VCaP (cell line): ENCODE data around the gene PTPRN2.

ENCODE experiments used
- H3K27ac ChIP-seq: fragments of 450-650 bp; 2 replicates; pipeline ENCODE4 v1.5.1; 2017
- CTCF ChIP-seq: fragments of 450-650 bp; conservative IDR thresholded peaks from 2 replicates; pipeline ENCODE4 v1.5.1; 2017; ENCODE audit warnings: mild to moderate bottlenecking, moderate library complexity

The PTPRN2 gene

GRCh38 chr7:158324397-158325360 is 262.9 kb downstream of the PTPRN2 start:
- H3K27ac ChIP-seq: peak overlapping the region; percentile 72; the same call in 1 of the 2 replicates
- no peak for TF ChIP-seq CTCF

GRCh38 chr7:158323741-158324396 is 263.8 kb downstream of the PTPRN2 start:
- H3K27ac ChIP-seq: no peak overlapping the region
- TF ChIP-seq CTCF: no peak

DNA sequence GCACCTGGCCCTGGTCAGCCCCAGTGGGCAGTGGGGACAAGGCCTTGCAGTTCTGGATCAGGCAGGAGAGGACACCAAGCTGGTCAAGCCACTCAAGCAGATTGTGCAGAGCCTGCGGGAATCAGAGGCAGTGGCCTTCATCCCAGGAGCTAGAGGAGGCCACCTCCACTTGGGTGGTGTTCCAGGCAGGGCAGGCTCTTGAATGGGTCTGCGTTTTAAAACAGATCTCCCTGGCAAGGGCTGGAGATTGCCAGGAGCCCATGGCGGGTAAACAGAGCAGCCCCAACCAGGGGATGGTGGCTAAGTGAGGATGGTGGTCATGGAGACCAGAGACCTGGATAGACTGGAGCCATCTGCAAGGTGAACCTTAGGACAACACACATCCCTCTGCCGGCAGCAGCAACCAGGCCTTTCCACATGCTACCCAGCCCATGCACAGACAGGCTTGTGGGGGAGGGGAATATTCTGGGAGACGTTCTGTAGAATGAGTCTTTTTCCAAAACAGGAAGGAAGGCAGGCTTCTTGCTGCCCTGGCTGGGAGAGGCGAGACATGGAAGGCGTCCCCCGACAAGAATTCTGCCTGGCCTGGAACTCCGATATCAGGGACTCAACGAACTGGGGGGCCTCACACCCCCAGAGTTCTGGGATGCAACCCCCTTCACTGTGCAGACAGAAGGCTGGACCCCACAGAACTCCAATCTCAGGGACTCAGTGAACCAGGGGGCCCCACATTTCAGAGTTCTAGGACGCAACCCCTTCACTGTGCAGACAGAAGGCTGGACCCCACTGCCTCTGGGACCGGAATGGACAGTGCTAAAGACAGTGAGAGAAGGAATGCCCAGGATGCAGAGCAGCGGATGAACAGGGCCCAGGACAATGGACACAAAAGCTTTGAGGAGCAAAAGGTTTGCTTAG is 264.8 kb downstream of the PTPRN2 start:
- H3K27ac ChIP-seq: no peak overlapping the region
- TF ChIP-seq CTCF: no peak

GRCh38 chr7:158321936-158322615 is 265.5 kb downstream of the PTPRN2 start:
- no peak overlapping the region for H3K27ac ChIP-seq
- no peak for TF ChIP-seq CTCF

DNA sequence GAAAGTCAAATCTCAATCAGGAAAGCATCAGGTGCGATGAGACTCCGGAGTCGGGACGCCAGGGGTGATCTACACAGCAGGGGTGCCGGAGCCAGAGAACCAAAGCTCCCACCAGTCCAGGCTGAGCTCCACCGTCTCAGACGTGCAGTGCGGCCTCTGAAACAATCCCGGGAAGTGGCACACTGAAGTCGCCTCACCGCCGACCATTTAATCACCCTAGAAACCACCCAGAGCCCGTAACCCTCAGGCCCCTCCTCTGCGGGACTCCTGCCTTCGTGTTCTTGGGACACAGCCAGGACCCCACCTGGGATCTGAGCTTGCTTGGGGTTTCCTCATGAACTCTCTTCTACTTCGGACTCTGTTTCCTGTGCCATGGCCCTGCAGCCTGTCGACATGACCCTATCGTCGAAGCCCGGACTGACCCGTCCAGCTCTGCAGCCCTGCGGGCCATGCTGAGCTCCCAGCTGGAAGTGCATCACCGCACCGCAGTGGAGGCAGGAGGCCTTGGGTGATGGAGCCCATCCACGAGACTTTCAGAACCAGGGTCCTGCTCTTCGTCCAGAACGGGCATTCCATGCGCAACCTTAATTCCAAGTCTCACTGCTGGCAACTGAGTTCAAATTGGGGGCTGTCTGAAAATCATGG is 266.4 kb downstream of the PTPRN2 start:
- no peak for TF ChIP-seq CTCF
- no peak overlapping the region for H3K27ac ChIP-seq

- no peak overlapping the region for H3K27ac ChIP-seq
- TF ChIP-seq CTCF: no peak
Measured at GRCh38 chr7:158320328-158320727, 267.3 kb downstream of the PTPRN2 start.
